ENCODE data around the gene BIRC6.
"Not testable (repeated sequence)": the region's sequence is repeated elsewhere in the genome, so short reads cannot be mapped to it uniquely, and the experiment has no call there.

- not testable (repeated sequence) for TF ChIP-seq OSR1 (CRISPR knock-in tag; IDR thresholded peaks at IDR 0.05); ZNF565 (CRISPR knock-in tag; conservative IDR thresholded peaks at IDR 0.05; ENCODE audit: low read depth); CSDC2 (CRISPR knock-in tag; IDR thresholded peaks at IDR 0.05); TOX (CRISPR knock-in tag; IDR thresholded peaks at IDR 0.05; ENCODE audit: borderline replicate concordance); ZNF70 (CRISPR knock-in tag; IDR thresholded peaks at IDR 0.05); CREB5 (CRISPR knock-in tag; IDR thresholded peaks at IDR 0.05; ENCODE audit: low read depth); ARNTL (CRISPR knock-in tag; IDR thresholded peaks at IDR 0.05; ENCODE audit: borderline replicate concordance, low read depth); BACH2 (CRISPR knock-in tag; IDR thresholded peaks at IDR 0.05; ENCODE audit: borderline replicate concordance); ZFP30 (CRISPR knock-in tag; IDR thresholded peaks at IDR 0.05); PATZ1 (CRISPR knock-in tag; IDR thresholded peaks at IDR 0.05; ENCODE audit: borderline replicate concordance); ISL1 (CRISPR knock-in tag; IDR thresholded peaks at IDR 0.05); ESRRG (CRISPR knock-in tag; IDR thresholded peaks at IDR 0.05)
Observed at GRCh38 chr2:32350797-32351196, 6.0 kb upstream of the BIRC6 start.

All from SK-N-SH treated with all-trans-retinoic acid at 6 μM for 48 hours (cell line).